ENCODE measurements around the gene STX1A.

Gene STX1A

DNA sequence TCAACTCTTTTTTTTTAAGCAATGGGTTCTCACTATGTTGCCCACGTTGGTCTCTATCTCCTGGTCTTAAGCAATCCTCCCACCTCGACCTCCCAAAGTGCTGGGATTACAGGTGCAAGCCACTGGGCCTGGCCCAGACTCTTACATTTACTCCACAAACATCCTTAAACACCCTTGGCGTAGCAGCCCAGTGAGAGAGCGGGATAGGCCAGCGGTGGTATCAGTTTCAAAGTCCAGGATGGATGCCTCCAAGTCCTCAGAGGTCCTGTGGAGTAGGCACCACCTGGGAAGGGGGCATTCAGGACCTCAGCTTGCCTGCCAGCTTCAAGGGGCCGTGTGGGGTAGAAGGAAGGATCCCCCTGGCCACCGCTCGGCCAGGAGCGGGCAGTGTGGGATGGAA, 69.9 kb downstream of the STX1A start:
- no peak; the same call in 2 of the 3 replicates for ATAC-seq
- TF ChIP-seq, protein P1, sequence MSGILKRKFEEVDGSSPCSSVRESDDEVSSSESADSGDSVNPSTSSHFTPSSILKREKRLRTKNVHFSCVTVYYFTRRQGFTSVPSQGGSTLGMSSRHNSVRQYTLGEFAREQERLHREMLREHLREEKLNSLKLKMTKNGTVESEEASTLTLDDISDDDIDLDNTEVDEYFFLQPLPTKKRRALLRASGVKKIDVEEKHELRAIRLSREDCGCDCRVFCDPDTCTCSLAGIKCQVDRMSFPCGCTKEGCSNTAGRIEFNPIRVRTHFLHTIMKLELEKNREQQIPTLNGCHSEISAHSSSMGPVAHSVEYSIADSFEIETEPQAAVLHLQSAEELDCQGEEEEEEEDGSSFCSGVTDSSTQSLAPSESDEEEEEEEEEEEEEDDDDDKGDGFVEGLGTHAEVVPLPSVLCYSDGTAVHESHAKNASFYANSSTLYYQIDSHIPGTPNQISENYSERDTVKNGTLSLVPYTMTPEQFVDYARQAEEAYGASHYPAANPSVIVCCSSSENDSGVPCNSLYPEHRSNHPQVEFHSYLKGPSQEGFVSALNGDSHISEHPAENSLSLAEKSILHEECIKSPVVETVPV (CRISPR knock-in tag; IDR thresholded peaks at IDR 0.05), result no peak
- TF ChIP-seq ZNF70 (CRISPR knock-in tag; IDR thresholded peaks at IDR 0.05), result no peak
- TF ChIP-seq ZFP30 (CRISPR knock-in tag; IDR thresholded peaks at IDR 0.05), result no peak
- TF ChIP-seq TCF4 (CRISPR knock-in tag; IDR thresholded peaks at IDR 0.05; ENCODE audit: borderline replicate concordance), result no peak
- TF ChIP-seq, protein P2, sequence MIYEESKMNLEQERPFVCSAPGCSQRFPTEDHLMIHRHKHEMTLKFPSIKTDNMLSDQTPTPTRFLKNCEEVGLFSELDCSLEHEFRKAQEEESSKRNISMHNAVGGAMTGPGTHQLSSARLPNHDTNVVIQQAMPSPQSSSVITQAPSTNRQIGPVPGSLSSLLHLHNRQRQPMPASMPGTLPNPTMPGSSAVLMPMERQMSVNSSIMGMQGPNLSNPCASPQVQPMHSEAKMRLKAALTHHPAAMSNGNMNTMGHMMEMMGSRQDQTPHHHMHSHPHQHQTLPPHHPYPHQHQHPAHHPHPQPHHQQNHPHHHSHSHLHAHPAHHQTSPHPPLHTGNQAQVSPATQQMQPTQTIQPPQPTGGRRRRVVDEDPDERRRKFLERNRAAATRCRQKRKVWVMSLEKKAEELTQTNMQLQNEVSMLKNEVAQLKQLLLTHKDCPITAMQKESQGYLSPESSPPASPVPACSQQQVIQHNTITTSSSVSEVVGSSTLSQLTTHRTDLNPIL (CRISPR knock-in tag; IDR thresholded peaks at IDR 0.05; ENCODE audit: low read depth), result no peak
- TF ChIP-seq SNAI2 (CRISPR knock-in tag; IDR thresholded peaks at IDR 0.05), result no peak
- no peak for TF ChIP-seq GLIS3 (CRISPR knock-in tag; IDR thresholded peaks at IDR 0.05)
- TF ChIP-seq, protein P3, sequence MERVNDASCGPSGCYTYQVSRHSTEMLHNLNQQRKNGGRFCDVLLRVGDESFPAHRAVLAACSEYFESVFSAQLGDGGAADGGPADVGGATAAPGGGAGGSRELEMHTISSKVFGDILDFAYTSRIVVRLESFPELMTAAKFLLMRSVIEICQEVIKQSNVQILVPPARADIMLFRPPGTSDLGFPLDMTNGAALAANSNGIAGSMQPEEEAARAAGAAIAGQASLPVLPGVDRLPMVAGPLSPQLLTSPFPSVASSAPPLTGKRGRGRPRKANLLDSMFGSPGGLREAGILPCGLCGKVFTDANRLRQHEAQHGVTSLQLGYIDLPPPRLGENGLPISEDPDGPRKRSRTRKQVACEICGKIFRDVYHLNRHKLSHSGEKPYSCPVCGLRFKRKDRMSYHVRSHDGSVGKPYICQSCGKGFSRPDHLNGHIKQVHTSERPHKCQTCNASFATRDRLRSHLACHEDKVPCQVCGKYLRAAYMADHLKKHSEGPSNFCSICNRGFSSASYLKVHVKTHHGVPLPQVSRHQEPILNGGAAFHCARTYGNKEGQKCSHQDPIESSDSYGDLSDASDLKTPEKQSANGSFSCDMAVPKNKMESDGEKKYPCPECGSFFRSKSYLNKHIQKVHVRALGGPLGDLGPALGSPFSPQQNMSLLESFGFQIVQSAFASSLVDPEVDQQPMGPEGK (CRISPR knock-in tag; IDR thresholded peaks at IDR 0.05; ENCODE audit: borderline replicate concordance), result no peak

Data from SK-N-SH treated with all-trans-retinoic acid at 6 μM for 48 hours (cell line).